HG02571 (cell line): ENCODE results near the gene LIMK2.

Source experiments
- ATAC-seq: cut with Tn5 transposase; IDR thresholded peaks from one replicate; pipeline ENCODE4 v1.9.1; 2021; ENCODE audit warnings: mild to moderate bottlenecking, moderate library complexity; ENCODE audit not compliant: unreplicated experiment

Gene LIMK2

GRCh38 chr22:31327806-31328543 is 115.9 kb downstream of the LIMK2 start:
- no peak for ATAC-seq

DNA sequence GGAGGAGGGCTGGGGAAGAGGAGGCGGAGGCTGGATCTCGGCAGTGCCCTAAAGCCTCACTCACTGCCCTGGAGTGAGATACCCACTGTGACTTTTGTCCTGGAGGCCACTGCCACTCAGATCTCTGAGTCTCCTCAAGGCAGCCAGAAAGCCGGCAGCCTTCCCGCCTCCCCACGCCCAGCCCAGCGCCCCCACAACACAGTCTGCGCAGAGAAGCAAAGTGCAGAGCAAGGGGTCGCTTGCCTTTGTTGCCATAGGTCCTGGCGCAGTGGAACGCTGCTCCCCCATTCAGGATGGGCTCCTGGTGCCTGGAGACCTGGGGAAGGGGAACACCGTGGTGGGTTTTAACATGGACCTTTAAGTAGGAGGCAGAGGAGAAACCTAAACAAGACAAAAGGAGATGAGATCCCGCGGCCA is 116.5 kb downstream of the LIMK2 start:
- no peak for ATAC-seq

DNA sequence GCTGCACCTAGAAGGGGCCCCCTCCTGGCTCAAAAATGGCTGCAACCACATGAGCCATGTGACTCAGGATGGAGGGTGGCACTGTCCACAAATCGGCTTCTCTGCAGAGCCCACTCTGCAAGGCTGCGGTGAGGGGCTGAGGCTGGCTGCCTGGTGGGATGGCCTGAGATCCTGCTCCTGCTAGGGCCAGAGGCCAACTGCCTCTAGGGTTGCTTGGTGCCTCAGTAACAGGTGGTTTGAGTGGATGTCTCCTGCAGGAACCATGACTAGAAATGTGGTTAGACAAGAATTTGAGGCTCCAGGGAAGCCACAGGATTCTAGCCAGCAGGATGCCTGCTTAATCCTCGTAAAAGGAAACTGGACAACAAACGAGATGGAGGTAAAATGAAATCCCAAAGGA is 116.9 kb downstream of the LIMK2 start:
- no peak for ATAC-seq
